Measurements from ENCODE around the gene MORN1. TPM values are rescaled to one million over a fixed set of nuclear protein-coding genes. Genes with fewer than 3 reads are reported as not detected.

The MORN1 gene
- polyA plus RNA-seq, 1 experiment = 3.7 TPM

DNA sequence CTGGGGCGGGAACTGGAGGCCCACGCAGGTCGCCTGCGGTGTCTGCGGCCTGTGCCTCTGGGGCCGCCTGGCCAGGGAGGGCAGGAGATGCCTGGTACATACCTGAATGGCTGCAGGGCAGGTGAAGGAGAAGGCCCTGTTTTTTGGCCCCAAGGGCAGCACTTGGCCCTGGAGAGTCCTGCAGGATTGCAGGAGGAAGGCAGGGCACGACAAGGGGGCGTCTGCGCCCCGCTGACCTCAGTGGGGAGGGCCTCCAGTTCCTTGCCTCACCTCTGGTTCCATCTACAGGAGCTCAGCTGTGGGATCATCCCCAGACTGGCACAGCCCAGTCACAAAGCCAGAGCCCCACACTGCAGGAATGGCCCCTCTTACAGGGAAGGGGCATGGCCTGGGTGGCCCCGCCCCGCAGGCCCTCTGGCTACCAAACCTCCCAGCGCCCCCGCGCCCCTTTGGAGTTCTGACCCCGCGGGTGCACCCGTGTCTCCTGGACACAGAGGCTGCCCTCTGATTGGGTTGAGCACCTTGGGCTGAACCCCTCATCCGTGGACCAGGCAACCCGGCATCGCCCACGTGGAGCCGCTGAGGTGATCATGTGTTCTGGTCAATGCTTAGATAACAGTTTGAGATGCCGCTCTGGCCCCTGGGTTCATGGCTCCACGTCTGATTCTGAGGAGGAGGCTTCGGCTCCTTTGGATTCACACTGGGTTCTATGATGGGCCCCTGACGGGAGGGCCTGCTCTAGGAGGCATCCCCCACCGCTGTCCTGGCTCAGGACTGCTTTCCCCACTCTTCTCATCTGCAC is 22.3 kb upstream of the MORN1 start:
- TF ChIP-seq CTCF (IDR thresholded peaks at IDR 0.05; ENCODE audit: insufficient read depth, low read depth, low read length) = no peak
- POLR2A ChIA-PET = no interaction called here
- Histone ChIP-seq H3K36me3 (ENCODE audit: control insufficient read depth, insufficient read depth, low read length) (peaks cover 10% of the 10 kb centered on the region), H3K27me3 (ENCODE audit: control insufficient read depth, insufficient read depth, low read length) (no peaks in the 10 kb centered on the region), H3K4me3 (ENCODE audit: low read depth, low read length) (peak overlapping the region; percentile 83)
- CTCF ChIA-PET = interaction anchor here (1.0 to 6.9 kb wide), 8 partner anchors 126 to 1011 kb away, joined by 3 to 71 read pairs (median 6); partner anchors contain the start of gene TNFRSF14
- DNase-seq (ENCODE audit: low read depth) = no peak

- DNase-seq (ENCODE audit: low read depth) = no peak
- no peak for TF ChIP-seq CTCF (IDR thresholded peaks at IDR 0.05; ENCODE audit: insufficient read depth, low read depth, low read length)
- H3K36me3 ChIP-seq (ENCODE audit: control insufficient read depth, insufficient read depth, low read length) = peaks cover 15% of the 10 kb centered on the region
- no peaks in the 10 kb centered on the region for H3K27me3 ChIP-seq (ENCODE audit: control insufficient read depth, insufficient read depth, low read length)
- peak overlapping the region; percentile 83 for H3K4me3 ChIP-seq (ENCODE audit: low read depth, low read length)
- CTCF ChIA-PET = interaction anchor here (0.6 to 1.8 kb wide), 4 partner anchors 135 to 1011 kb away, joined by 3 to 26 read pairs (median 6); partner anchors contain the start of genes FAAP20 and TNFRSF14
- POLR2A ChIA-PET = no interaction called here
Observed at GRCh38 chr1:2412773-2413494, 21.6 kb upstream of the MORN1 start.

DNA sequence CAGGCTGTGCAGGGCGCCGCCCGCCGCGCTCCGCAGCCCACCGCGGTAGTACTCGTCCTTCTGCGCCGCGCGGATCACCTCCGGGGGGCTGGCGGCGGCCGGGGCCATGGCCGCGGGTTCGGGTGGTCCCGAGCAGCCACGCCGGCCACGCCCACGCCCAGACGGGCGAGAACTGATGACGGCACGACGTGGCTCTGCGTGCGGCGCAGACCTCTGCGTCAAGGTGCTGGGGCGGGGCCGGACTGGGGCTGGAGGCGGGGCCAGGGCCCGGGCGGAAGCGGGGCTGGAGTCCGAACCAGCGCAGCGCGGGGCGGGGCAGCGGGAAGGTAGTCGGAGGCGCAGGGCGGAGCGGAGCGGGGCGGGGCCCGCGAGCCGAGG is 21.0 kb upstream of the MORN1 start, which contains the start of gene PEX10:
PEX10 (minus strand) TSS at position 170 of the 378 bp plus-strand sequence; CDS start at position 108, 62 bp downstream.
- Histone ChIP-seq H3K36me3 (ENCODE audit: control insufficient read depth, insufficient read depth, low read length) (peaks cover 18% of the 10 kb centered on the region), H3K27me3 (ENCODE audit: control insufficient read depth, insufficient read depth, low read length) (no peaks in the 10 kb centered on the region), H3K4me3 (ENCODE audit: low read depth, low read length) (peak within 1 kb of the TSS; percentile 95)
- ChIA-PET CTCF (interaction anchor here (0.6 to 1.8 kb wide), 2 partner anchors 135 to 218 kb away, joined by 3 to 26 read pairs; partner anchors contain the start of gene FAAP20), POLR2A (no interaction called here)
- no peak for TF ChIP-seq CTCF (IDR thresholded peaks at IDR 0.05; ENCODE audit: insufficient read depth, low read depth, low read length)
- peak; percentile 59 for DNase-seq (ENCODE audit: low read depth)

- POLR2A ChIA-PET = interaction anchor here (0.6 kb wide), 1 partner anchor 1385 kb away, joined by 5 read pairs; the partner anchor contains the start of gene LRRC47
- DNase-seq (ENCODE audit: low read depth) = no peak
- no peaks in the 10 kb centered on the region for H3K27me3 ChIP-seq (ENCODE audit: control insufficient read depth, insufficient read depth, low read length)
- CTCF ChIA-PET = no interaction called here
- peak overlapping the region; percentile 95 for H3K4me3 ChIP-seq (ENCODE audit: low read depth, low read length)
- no peak for TF ChIP-seq CTCF (IDR thresholded peaks at IDR 0.05; ENCODE audit: insufficient read depth, low read depth, low read length)
- H3K36me3 ChIP-seq (ENCODE audit: control insufficient read depth, insufficient read depth, low read length) = peaks cover 20% of the 10 kb centered on the region
Observed at GRCh38 chr1:2411801-2412394, 20.5 kb upstream of the MORN1 start.
